Measurements from ENCODE around the gene YIF1B.
A peak's percentile ranks its signal among the peaks of the same experiment; 100 is the strongest.

The YIF1B gene

DNA sequence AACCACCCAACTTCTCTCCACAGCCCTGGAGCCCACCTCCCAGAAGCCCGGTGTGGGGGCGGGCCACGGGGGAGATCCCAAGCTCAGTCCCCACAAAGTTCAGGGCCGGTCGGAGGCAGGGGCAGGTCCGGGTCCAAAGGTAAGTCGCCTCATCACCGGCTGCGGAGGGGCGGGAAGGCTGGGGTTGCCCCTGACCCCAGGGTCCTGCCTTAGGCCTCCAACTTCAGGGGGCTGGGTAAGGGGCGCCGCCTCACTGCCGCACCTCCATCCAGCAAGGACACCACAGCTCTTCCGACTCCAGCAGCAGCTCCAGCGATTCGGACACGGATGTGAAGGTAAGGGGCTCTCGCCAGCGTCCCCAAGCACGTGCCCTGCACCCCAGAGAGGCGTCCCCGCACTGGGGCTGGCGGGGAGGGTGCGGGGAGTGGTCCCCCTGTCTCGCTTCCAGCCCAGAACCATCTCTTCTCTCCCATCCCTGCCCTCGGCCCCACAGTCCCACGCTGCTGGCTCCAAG lies 11.3 kb downstream of the YIF1B start:
- peak overlapping the region; percentile 36 for H3K9ac ChIP-seq (ENCODE audit: low read length)
- peak overlapping the region; percentile 48; the same call in 1 of the 2 replicates for H3K27ac ChIP-seq (ENCODE audit: low read depth, low read length)
- no peaks in the 10 kb centered on the region for H3K9me3 ChIP-seq (ENCODE audit: control insufficient read depth, insufficient read depth, low read depth, low read length)
- peaks cover 27% of the 10 kb centered on the region for H3K36me3 ChIP-seq (ENCODE audit: control insufficient read depth, insufficient read depth, low read length)
- H3K27me3 ChIP-seq (ENCODE audit: control insufficient read depth, insufficient read depth, low read length), result no peaks in the 10 kb centered on the region
- H3K4me3 ChIP-seq (ENCODE audit: low read depth, low read length), result peak overlapping the region; percentile 55
- peaks cover 22% of the 10 kb centered on the region for H3K4me1 ChIP-seq (ENCODE audit: control insufficient read depth, insufficient read depth, low read length)

GRCh38 chr19:38303517-38304351 lies 12.0 kb downstream of the YIF1B start, which contains the start of gene C19orf33:
Gene C19orf33 (plus strand): TSS chr19:38304251. CDS start chr19:38304262, 11 bp downstream.
- Histone ChIP-seq H3K9me3 (ENCODE audit: control insufficient read depth, insufficient read depth, low read depth, low read length) (no peaks in the 10 kb centered on the region), H3K4me1 (ENCODE audit: control insufficient read depth, insufficient read depth, low read length) (peaks cover 26% of the 10 kb centered on the region), H3K27me3 (ENCODE audit: control insufficient read depth, insufficient read depth, low read length) (no peaks in the 10 kb centered on the region), H3K27ac (ENCODE audit: low read depth, low read length) (peak within 1 kb of the TSS; percentile 48; the same call in 1 of the 2 replicates), H3K36me3 (ENCODE audit: control insufficient read depth, insufficient read depth, low read length) (peaks cover 21% of the 10 kb centered on the region), H3K9ac (ENCODE audit: low read length) (peak within 1 kb of the TSS; percentile 42), H3K4me3 (ENCODE audit: low read depth, low read length) (peak within 1 kb of the TSS; percentile 55)

DNA sequence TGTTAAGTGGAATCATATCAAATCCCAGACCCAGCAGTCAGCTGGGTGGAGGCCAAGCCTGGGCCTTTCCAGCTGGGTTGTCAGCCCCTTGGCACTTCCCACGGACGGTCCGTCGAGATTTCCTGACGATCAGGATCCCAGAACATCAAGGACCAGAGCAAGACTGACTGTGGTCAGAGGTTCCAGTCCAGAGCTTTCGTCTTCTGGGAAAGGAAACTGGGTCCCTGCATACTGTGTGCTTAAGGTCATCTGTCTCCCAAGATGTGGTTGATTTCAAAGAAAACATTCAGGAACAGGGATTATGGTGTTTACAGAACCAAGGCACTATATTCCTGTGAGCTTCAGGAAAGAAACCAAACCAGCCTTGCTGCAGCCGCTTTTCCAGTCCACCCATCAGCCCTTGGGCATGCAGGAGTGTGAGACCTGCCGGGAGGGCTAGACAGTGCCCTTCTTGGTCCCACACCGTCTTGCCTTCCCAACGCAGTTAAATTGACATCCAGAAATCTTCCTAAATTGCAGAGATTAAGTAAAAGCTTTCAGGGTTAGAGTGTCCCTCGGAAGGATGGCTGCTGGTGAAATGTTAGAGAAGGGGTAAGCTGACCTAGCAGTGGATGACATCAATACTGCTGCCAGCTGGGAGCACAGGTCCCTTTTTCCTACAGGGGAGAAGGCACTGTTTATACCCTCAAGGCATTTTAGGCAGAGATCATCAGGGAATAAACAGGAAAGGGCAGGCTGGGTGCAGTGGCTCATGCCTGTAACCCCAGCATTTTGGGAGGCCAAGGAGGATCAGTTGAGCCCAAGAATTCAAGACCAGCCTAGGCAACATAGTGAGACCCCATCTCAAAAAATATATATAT lies 16.7 kb downstream of the YIF1B start:
- Histone ChIP-seq H3K36me3 (ENCODE audit: control insufficient read depth, insufficient read depth, low read length) (0 out of 2 replicates have a peak, but pooled peaks cover 3% of the 10 kb centered on the region), H3K27ac (ENCODE audit: low read depth, low read length) (no peak overlapping the region), H3K4me3 (ENCODE audit: low read depth, low read length) (no peak overlapping the region), H3K9ac (ENCODE audit: low read length) (no peak overlapping the region), H3K9me3 (ENCODE audit: control insufficient read depth, insufficient read depth, low read depth, low read length) (no peaks in the 10 kb centered on the region; the same call in 1 of the 2 replicates), H3K4me1 (ENCODE audit: control insufficient read depth, insufficient read depth, low read length) (peaks cover 14% of the 10 kb centered on the region), H3K27me3 (ENCODE audit: control insufficient read depth, insufficient read depth, low read length) (no peaks in the 10 kb centered on the region)

DNA sequence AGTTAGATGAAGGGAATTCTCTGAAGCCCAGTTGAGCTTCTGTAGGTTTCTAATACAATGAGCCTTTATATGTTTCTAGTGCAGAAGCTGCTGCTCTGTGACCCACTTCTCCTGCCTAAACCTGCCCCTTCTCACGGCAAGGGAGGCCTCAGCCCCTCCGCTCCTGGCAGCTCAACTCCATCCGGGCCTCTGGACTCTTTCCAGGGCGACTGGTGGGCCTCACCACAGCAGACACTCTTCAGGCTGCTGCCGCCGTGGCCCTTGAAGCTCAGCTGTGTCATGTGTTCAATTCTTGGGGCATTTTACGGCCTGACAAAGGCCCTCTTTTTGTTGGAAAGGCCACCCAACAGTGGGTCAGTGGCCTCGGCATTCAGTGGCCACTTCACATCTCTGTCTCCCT lies 21.7 kb downstream of the YIF1B start:
- no peak overlapping the region for H3K4me3 ChIP-seq (ENCODE audit: low read depth, low read length)
- H3K9me3 ChIP-seq (ENCODE audit: control insufficient read depth, insufficient read depth, low read depth, low read length), result no peaks in the 10 kb centered on the region; the same call in 1 of the 2 replicates
- no peaks in the 10 kb centered on the region for H3K27me3 ChIP-seq (ENCODE audit: control insufficient read depth, insufficient read depth, low read length)
- H3K27ac ChIP-seq (ENCODE audit: low read depth, low read length), result no peak overlapping the region
- H3K36me3 ChIP-seq (ENCODE audit: control insufficient read depth, insufficient read depth, low read length), result peaks cover 47% of the 10 kb centered on the region
- H3K4me1 ChIP-seq (ENCODE audit: control insufficient read depth, insufficient read depth, low read length), result peaks cover 2% of the 10 kb centered on the region; the same call in 1 of the 2 replicates
- H3K9ac ChIP-seq (ENCODE audit: low read length), result no peak overlapping the region

- Histone ChIP-seq H3K9me3 (ENCODE audit: control insufficient read depth, insufficient read depth, low read depth, low read length) (no peaks in the 10 kb centered on the region; the same call in 1 of the 2 replicates), H3K27me3 (ENCODE audit: control insufficient read depth, insufficient read depth, low read length) (no peaks in the 10 kb centered on the region), H3K4me3 (ENCODE audit: low read depth, low read length) (no peak overlapping the region), H3K9ac (ENCODE audit: low read length) (no peak overlapping the region), H3K27ac (ENCODE audit: low read depth, low read length) (no peak overlapping the region), H3K36me3 (ENCODE audit: control insufficient read depth, insufficient read depth, low read length) (peaks cover 55% of the 10 kb centered on the region), H3K4me1 (ENCODE audit: control insufficient read depth, insufficient read depth, low read length) (no peaks in the 10 kb centered on the region)
Measured at GRCh38 chr19:38293281-38293680, 22.5 kb downstream of the YIF1B start.

DNA sequence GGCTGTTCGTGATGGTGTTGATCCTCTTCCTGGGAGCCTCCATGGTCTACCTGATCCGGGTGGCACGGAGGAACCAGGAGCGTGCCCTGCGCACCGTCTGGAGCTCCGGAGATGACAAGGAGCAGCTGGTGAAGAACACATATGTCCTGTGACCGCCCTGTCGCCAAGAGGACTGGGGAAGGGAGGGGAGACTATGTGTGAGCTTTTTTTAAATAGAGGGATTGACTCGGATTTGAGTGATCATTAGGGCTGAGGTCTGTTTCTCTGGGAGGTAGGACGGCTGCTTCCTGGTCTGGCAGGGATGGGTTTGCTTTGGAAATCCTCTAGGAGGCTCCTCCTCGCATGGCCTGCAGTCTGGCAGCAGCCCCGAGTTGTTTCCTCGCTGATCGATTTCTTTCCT lies 23.9 kb downstream of the YIF1B start:
- H3K36me3 ChIP-seq (ENCODE audit: control insufficient read depth, insufficient read depth, low read length), result peaks cover 64% of the 10 kb centered on the region
- H3K4me3 ChIP-seq (ENCODE audit: low read depth, low read length), result no peak overlapping the region
- H3K9ac ChIP-seq (ENCODE audit: low read length), result no peak overlapping the region
- no peaks in the 10 kb centered on the region for H3K4me1 ChIP-seq (ENCODE audit: control insufficient read depth, insufficient read depth, low read length)
- H3K27me3 ChIP-seq (ENCODE audit: control insufficient read depth, insufficient read depth, low read length), result no peaks in the 10 kb centered on the region
- H3K27ac ChIP-seq (ENCODE audit: low read depth, low read length), result no peak overlapping the region
- H3K9me3 ChIP-seq (ENCODE audit: control insufficient read depth, insufficient read depth, low read depth, low read length), result no peaks in the 10 kb centered on the region; the same call in 1 of the 2 replicates

- H3K9me3 ChIP-seq (ENCODE audit: control insufficient read depth, insufficient read depth, low read depth, low read length), result no peaks in the 10 kb centered on the region
- H3K9ac ChIP-seq (ENCODE audit: low read length), result no peak overlapping the region
- no peaks in the 10 kb centered on the region for H3K27me3 ChIP-seq (ENCODE audit: control insufficient read depth, insufficient read depth, low read length)
- no peak overlapping the region for H3K27ac ChIP-seq (ENCODE audit: low read depth, low read length)
- H3K4me1 ChIP-seq (ENCODE audit: control insufficient read depth, insufficient read depth, low read length), result no peaks in the 10 kb centered on the region
- H3K4me3 ChIP-seq (ENCODE audit: low read depth, low read length), result no peak overlapping the region
- H3K36me3 ChIP-seq (ENCODE audit: control insufficient read depth, insufficient read depth, low read length), result peaks cover 73% of the 10 kb centered on the region
Measured at GRCh38 chr19:38290631-38291147, 25.1 kb downstream of the YIF1B start.

GRCh38 chr19:38289955-38290354 lies 25.8 kb downstream of the YIF1B start:
- H3K4me3 ChIP-seq (ENCODE audit: low read depth, low read length), result no peak overlapping the region
- no peaks in the 10 kb centered on the region for H3K27me3 ChIP-seq (ENCODE audit: control insufficient read depth, insufficient read depth, low read length)
- no peaks in the 10 kb centered on the region for H3K4me1 ChIP-seq (ENCODE audit: control insufficient read depth, insufficient read depth, low read length)
- no peak overlapping the region for H3K9ac ChIP-seq (ENCODE audit: low read length)
- H3K27ac ChIP-seq (ENCODE audit: low read depth, low read length), result no peak overlapping the region
- H3K36me3 ChIP-seq (ENCODE audit: control insufficient read depth, insufficient read depth, low read length), result peaks cover 76% of the 10 kb centered on the region
- no peaks in the 10 kb centered on the region for H3K9me3 ChIP-seq (ENCODE audit: control insufficient read depth, insufficient read depth, low read depth, low read length)

- H3K27ac ChIP-seq (ENCODE audit: low read depth, low read length), result no peak overlapping the region
Measured at GRCh38 chr19:38288123-38288855, 27.5 kb downstream of the YIF1B start.

DNA sequence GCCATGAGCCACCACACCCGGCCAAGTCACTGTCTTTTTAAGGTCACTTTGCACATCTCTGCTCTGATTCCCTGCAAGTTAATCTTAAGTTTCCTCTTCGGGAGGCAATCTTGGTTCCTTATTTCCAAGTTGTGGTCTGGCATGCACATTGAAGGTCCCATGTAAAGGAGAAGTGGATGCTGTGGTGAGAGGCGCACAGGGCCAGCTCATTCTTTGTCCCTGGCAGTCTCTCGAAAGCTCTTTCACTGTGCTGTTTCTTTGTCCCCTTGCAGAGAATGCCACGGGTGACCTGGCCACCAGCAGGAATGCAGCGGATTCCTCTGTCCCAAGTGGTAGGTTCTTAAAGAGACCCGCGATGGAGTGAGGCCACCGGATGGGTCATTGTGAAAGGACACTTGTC lies 28.1 kb downstream of the YIF1B start:
- H3K27me3 ChIP-seq (ENCODE audit: control insufficient read depth, insufficient read depth, low read length), result no peaks in the 10 kb centered on the region
- H3K4me1 ChIP-seq (ENCODE audit: control insufficient read depth, insufficient read depth, low read length), result no peaks in the 10 kb centered on the region
- no peak overlapping the region for H3K9ac ChIP-seq (ENCODE audit: low read length)
- no peak overlapping the region for H3K27ac ChIP-seq (ENCODE audit: low read depth, low read length)
- peaks cover 78% of the 10 kb centered on the region for H3K36me3 ChIP-seq (ENCODE audit: control insufficient read depth, insufficient read depth, low read length)
- H3K9me3 ChIP-seq (ENCODE audit: control insufficient read depth, insufficient read depth, low read depth, low read length), result no peaks in the 10 kb centered on the region
- H3K4me3 ChIP-seq (ENCODE audit: low read depth, low read length), result no peak overlapping the region

More at GRCh38 chr19:38288123-38288855, 27.5 kb downstream of the YIF1B start:
- H3K4me3 ChIP-seq (ENCODE audit: low read depth, low read length), result no peak overlapping the region
- H3K27me3 ChIP-seq (ENCODE audit: control insufficient read depth, insufficient read depth, low read length), result no peaks in the 10 kb centered on the region
- H3K36me3 ChIP-seq (ENCODE audit: control insufficient read depth, insufficient read depth, low read length), result peaks cover 82% of the 10 kb centered on the region
- no peak overlapping the region for H3K9ac ChIP-seq (ENCODE audit: low read length)
- no peaks in the 10 kb centered on the region for H3K9me3 ChIP-seq (ENCODE audit: control insufficient read depth, insufficient read depth, low read depth, low read length)
- no peaks in the 10 kb centered on the region for H3K4me1 ChIP-seq (ENCODE audit: control insufficient read depth, insufficient read depth, low read length)
